Aorta (tissue), 5 donors: ENCODE measurements around the gene STON1. TPM values are rescaled to one million over a fixed set of nuclear protein-coding genes. Genes with fewer than 3 reads are reported as not detected.
"Not testable (repeated sequence)": the region's sequence is repeated elsewhere in the genome, so short reads cannot be mapped to it uniquely, and the experiment has no call there.

ENCODE experiments used
- ATAC-seq: fragments of 200-7000 bp; cut with Tn5 transposase; one replicate; pipeline ENCODE4 v1.9.1; 2022; ENCODE audit warnings: moderate library complexity; ENCODE audit not compliant: low FRiP score
- DNase-seq, 2 donors: peaks; one replicate each; pipeline ENCODE4 v3.0.0-alpha.2; 2020
- H3K27ac ChIP-seq, 2 donors: one replicate each; pipeline ENCODE4 v1.5.1; 2013; ENCODE audit warnings: low read length in 2 of 2, mild to moderate bottlenecking in 2 of 2, moderate library complexity in 2 of 2, control low read depth in 1 of 2, inconsistent platforms in 1 of 2, low read depth in 1 of 2
- H3K27me3 ChIP-seq, 2 donors: one replicate each; pipeline ENCODE4 v1.6.1; 2013; ENCODE audit warnings: control low read depth in 1 of 2, low read length in 1 of 2, mild to moderate bottlenecking in 1 of 2, moderate library complexity in 1 of 2; ENCODE audit not compliant: insufficient read depth in 2 of 2, control insufficient read depth in 1 of 2
- H3K36me3 ChIP-seq, 2 donors: one replicate each; pipeline ENCODE4 v1.6.1; 2013; ENCODE audit warnings: control low read depth in 1 of 2, low read length in 1 of 2, mild to moderate bottlenecking in 1 of 2; ENCODE audit not compliant: insufficient read depth in 2 of 2, control insufficient read depth in 1 of 2
- H3K4me1 ChIP-seq, 2 donors: one replicate each; pipeline ENCODE4 v1.6.1; 2013; ENCODE audit warnings: low read length in 2 of 2, control low read depth in 1 of 2, mild to moderate bottlenecking in 1 of 2, moderate library complexity in 1 of 2; ENCODE audit not compliant: insufficient read depth in 2 of 2, control insufficient read depth in 1 of 2
- H3K4me3 ChIP-seq, 2 donors: one replicate each; pipeline ENCODE4 v1.5.1; 2013; ENCODE audit warnings: low read length in 2 of 2, control low read depth in 1 of 2, mild to moderate bottlenecking in 1 of 2
- H3K9me3 ChIP-seq: one replicate; pipeline ENCODE4 v1.6.1; 2013; ENCODE audit warnings: mild to moderate bottlenecking, low read length; ENCODE audit not compliant: control insufficient read depth
- WGBS, 2 donors: extraction: QIAGEN DNeasy Blood & Tissue Kit; methylation state at CpG; one replicate each; pipeline ENCODE4 v1.1.7; 2013; 5-methylcytosine and 5-hydroxymethylcytosine counted together
- intact Hi-C, 2 donors: fragments of 100-400 bp; cut with DNase I; formaldehyde crosslinking; loops; one replicate each; pipeline versions ENCODE4 v1.14.2 to v1.15.0; 2022
- polyA plus RNA-seq, 2 donors: library from polyadenylated mRNA; stranded (reverse); fragments of 200-250 nt; gene quantifications; one replicate each; pipeline ENCODE4 v1.2.3, GENCODE V29; 2013
- total RNA-seq, 2 donors: library from RNA; stranded (reverse); fragmentation: NEBNext Ultra II Directional; extraction: Animal tissue kit (Norgen Biotek cat#: 25700); gene quantifications; one replicate each; pipeline ENCODE4 v1.2.1, GENCODE V29; 2021
- donor health status: healthy with polysubstance abuse.
- donor health status: Bipolar disorder and iron deficiency.
- donor health status: DM: no; HTN: no; CAD: no.
- donor health status: DM: no; HTN: no; CAD: no.
- donor health status: DM: yes; HTN: yes; CAD: no.

Gene STON1
- total and polyA plus RNA-seq, 4 donors, result 12.8 to 28.6 (median 24.9) TPM

DNA sequence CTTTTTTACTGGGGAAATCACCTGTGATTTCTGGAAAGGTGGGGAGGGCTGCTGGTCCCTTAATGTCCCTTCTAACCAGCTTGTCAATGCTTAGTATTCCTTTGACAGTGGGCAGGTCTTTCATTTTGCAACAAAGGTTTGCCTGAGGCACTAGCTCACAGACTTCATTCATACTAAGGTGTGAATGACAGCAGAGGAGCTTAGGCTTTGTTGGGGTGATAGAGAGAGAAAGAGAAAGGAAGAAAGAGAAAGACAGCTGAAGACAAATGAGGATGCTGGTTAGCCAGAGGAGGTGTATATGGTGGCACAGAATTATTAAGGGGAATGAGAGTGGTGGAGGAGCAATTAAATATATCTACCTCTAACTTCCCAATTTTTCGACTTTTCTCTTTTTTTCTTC lies 58.8 kb downstream of the STON1 start:
- H3K4me1 ChIP-seq, result no peaks in the 10 kb centered on the region
- ATAC-seq, result no peak
- H3K9me3 ChIP-seq, result no peaks in the 10 kb centered on the region
- H3K27me3 ChIP-seq, result no peaks in the 10 kb centered on the region
- no peak overlapping the region for H3K27ac ChIP-seq
- no peak overlapping the region for H3K4me3 ChIP-seq
- DNase-seq, result no peak
- H3K36me3 ChIP-seq, result no peaks in the 10 kb centered on the region
- intact Hi-C loops, result loop anchor here (5.0 to 10.0 kb wide), 2 partner anchors 114 to 116 kb away; no protein-coding TSS in a partner anchor
- WGBS, 2 donors, result 77 to 89% methylated on average over 1 of the region's 1 CpG

DNA sequence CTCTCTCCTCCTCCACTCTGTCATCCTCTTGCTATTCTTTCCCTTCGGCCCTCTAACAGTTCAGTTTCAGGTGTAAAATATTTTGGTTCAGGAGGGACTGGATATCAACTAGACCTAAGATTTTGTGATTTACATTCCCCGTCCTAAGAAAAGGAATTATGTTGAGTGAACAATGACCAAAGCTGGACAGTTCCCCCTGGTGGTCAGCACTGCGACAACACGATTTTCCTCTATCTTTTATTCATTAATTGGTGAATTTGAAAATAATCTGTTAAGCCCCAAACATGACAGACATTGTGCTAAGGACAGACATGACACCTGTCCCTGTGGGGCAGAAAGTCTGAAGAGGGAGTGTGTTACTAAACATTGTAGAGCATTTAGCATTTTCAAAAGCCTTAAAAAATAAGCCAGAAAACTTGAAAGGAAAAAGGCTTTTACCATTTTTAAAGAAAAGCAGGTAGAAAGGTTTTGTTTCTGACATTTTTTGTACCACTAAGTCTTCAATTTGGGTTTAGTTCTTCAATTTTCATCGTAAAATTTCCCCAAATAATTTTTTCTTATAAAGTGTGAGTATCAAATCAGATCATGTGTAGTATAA lies 59.3 kb downstream of the STON1 start:
- Histone ChIP-seq H3K4me1 (no peaks in the 10 kb centered on the region), H3K27me3 (no peaks in the 10 kb centered on the region), H3K9me3 (no peaks in the 10 kb centered on the region), H3K36me3 (no peaks in the 10 kb centered on the region), H3K4me3 (no peak overlapping the region), H3K27ac (no peak overlapping the region)
- intact Hi-C loops, result loop anchor here (5.0 to 10.0 kb wide), 2 partner anchors 114 to 117 kb away; no protein-coding TSS in a partner anchor
- WGBS, 2 donors, result 24% methylated on average over 5 of the region's 5 CpGs
- ATAC-seq, result no peak
- DNase-seq, result no peak

DNA sequence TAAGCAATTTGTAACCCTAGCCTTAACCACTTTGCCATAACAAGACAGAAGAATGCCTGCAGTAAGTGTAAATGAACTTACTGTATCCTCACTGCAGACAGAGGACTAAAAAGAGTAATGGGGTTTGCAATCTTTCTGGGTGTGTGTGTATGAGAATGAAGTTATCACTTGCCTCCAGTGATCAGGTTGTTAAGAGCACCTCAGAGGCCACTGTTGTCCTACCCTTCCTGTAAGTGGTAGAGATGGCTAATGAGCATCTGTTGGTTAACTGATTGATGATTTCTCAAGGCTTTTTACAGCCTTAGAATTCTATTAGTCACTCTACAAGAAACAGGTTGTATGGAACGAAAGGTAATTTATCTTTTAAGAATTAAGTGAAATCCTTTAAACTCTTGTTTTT lies 60.1 kb downstream of the STON1 start:
- 88 to 98% methylated on average over 1 of the region's 1 CpG for WGBS, 2 donors
- H3K4me1 ChIP-seq, result no peaks in the 10 kb centered on the region
- H3K36me3 ChIP-seq, result no peaks in the 10 kb centered on the region
- ATAC-seq, result no peak
- DNase-seq, result no peak
- no peak overlapping the region for H3K27ac ChIP-seq
- H3K4me3 ChIP-seq, result no peak overlapping the region
- intact Hi-C loops, result no loop called here
- H3K9me3 ChIP-seq, result no peaks in the 10 kb centered on the region
- H3K27me3 ChIP-seq, result no peaks in the 10 kb centered on the region

DNA sequence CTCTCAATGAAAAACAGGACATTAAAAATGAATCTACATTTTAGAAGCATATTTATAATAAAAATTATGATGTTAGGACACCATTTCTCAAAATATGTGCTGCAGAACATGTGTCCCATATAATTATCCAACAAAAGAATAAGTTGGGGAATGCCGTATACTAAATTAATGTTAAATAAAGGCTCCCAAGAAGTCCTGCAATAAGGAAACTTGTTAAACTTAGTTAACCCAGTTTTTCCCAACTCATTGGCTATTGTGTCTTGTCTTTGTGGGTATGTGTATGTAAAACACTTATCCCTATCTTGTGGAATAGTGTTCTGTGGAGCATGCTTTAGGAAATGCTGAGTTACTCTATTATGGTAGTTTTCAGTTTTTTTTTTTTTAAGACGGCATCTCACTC lies 62.1 kb downstream of the STON1 start:
- DNase-seq, result no peak
- Histone ChIP-seq H3K36me3 (peaks cover 0 to 1% of the 10 kb centered on the region in 2 donors), H3K9me3 (no peaks in the 10 kb centered on the region), H3K27ac (no peak overlapping the region), H3K4me1 (no peaks in the 10 kb centered on the region), H3K4me3 (no peak overlapping the region), H3K27me3 (no peaks in the 10 kb centered on the region)
- no peak for ATAC-seq
- 90 to 94% methylated on average over 2 of the region's 2 CpGs for WGBS, 2 donors
- intact Hi-C loops, result no loop called here

DNA sequence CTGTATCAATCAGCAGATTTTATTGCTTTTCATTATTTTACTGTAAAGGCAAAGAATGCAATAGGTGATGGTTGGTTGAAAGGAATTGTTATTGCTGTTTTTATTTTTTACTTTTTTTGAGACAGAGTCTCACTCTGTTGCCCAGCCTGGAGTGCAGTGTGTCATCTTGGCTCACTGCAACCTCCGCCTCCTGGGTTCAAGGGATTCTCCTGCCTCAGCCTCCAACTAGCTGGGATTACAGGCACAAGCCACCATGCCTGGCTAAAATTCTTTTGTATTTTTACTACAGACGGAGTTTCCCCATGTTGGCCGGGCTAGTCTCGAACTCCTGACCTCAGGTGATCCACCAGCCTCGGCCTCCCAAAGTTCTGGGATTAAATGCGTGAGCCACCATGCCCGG lies 66.8 kb downstream of the STON1 start:
- DNase-seq, H3K27ac ChIP-seq, H3K27me3 ChIP-seq, H3K36me3 ChIP-seq, H3K9me3 ChIP-seq, intact Hi-C loops, ATAC-seq, H3K4me3 ChIP-seq, H3K4me1 ChIP-seq: not testable (repeated sequence)
- WGBS, 2 donors, result 95 to 96% methylated on average over 7 of the region's 7 CpGs

DNA sequence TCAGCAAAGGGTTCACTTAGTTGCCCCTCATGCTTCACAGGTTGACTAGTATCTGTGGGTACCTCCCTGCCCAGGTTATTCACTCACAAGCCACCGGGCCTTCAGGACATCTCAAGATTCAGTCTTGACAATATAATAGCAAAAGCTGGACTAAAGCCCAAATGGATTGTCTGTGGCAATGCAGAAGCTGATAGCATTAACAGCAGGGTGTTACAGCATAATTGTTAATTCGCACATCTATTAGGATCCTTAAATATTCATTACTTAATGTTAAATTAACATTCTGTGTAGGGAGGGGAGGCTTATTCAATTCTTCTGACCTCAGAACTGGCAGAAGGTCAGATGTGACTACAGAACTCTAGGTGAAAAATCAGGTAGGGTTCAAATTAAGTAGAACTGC lies 67.5 kb downstream of the STON1 start:
- H3K27me3 ChIP-seq, result no peaks in the 10 kb centered on the region
- H3K9me3 ChIP-seq, result no peaks in the 10 kb centered on the region
- ATAC-seq (no peak), DNase-seq (no peak)
- H3K27ac ChIP-seq, result no peak overlapping the region
- intact Hi-C loops, result no loop called here
- H3K36me3 ChIP-seq, result peaks cover 0 to 1% of the 10 kb centered on the region in 2 donors
- 76 to 89% methylated on average over 2 of the region's 2 CpGs for WGBS, 2 donors
- no peak overlapping the region for H3K4me3 ChIP-seq
- H3K4me1 ChIP-seq, result no peaks in the 10 kb centered on the region

DNA sequence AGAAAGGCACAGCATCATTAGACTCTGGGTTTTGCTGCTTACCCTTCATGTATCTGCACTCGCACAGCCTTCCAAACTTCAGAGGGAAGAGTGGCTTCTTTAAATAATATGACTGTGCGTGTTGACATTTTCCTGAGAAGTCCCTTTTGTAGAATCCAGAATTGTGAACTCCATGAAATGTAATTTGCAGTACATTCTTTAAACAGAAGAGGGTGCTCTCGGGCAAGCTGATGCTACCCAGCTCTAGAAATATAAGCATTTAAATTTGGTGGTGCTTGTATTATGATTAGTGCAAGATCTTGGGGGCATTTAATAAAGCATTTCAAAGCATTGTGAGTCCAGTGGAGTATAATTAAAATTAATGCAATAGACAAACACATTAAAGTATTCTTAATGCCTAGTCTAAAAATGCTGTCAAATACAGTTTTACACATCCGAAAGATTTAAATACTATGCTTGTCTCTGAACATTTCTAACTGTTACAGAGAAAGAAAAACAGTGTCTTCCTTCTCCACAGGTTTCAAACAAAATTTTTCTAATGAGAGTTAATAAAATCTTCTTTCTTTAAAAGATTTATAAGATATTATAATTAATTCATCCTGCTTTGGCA lies 70.4 kb downstream of the STON1 start:
- 32 to 33% methylated on average over 4 of the region's 4 CpGs for WGBS, 2 donors
- H3K4me3 ChIP-seq, result no peak overlapping the region
- H3K27me3 ChIP-seq, result no peaks in the 10 kb centered on the region
- peaks cover 1 to 2% of the 10 kb centered on the region in 2 donors for H3K36me3 ChIP-seq
- no peak for ATAC-seq
- no peak overlapping the region for H3K27ac ChIP-seq
- H3K4me1 ChIP-seq, result no peaks in the 10 kb centered on the region
- peaks cover 2% of the 10 kb centered on the region for H3K9me3 ChIP-seq
- no peak for DNase-seq
- intact Hi-C loops, result loop anchor here in 1 of 2 donors (5.0 kb wide), 1 partner anchor 122 kb away; no protein-coding TSS in a partner anchor

DNA sequence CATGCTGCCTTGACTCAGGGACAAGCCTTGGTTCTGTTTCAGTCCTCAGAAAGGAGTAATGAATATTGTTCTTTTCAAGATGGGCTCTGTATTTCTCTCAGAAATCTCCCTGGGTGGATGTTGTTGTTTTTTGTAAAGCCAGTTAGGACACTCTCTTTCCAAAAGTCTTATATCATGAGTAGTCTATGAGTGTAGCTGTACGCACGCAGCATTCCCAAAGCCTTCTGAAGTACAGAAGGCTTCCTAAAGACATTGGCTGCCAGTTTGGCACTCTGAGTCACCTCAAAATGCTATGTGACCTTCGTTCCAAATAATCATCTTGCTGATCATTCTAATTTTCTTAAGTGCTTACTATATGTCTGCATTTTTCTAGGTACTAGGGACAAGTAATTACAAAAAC lies 71.0 kb downstream of the STON1 start:
- H3K27ac ChIP-seq, result no peak overlapping the region
- intact Hi-C loops, result loop anchor here in 1 of 2 donors (5.0 kb wide), 1 partner anchor 121 kb away; no protein-coding TSS in a partner anchor
- H3K4me3 ChIP-seq, result no peak overlapping the region
- H3K36me3 ChIP-seq, result peaks cover 0 to 3% of the 10 kb centered on the region in 2 donors
- H3K4me1 ChIP-seq, result no peaks in the 10 kb centered on the region
- DNase-seq (no peak), ATAC-seq (no peak)
- H3K9me3 ChIP-seq, result peaks cover 2% of the 10 kb centered on the region
- 82% methylated on average over 3 of the region's 3 CpGs for WGBS, 2 donors
- H3K27me3 ChIP-seq, result no peaks in the 10 kb centered on the region

DNA sequence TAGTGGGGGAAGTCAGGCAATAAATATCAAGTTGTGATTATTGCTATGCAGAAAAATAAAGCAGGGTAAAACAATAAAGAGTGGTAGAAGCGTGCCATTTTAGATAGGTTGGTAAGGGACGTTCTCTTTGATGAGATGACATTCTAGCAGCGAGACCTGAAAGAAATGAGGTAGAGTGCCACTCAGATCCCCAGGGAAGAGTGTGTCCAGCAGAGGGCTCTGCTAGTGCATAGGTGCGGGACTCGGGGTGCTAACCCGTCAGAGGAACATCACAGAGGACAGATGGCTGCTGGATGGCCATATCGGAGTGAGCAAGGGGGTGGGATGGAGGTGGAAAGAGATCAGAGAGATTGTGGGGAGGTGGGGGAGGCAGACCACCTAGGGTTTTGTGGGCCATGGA lies 71.4 kb downstream of the STON1 start:
- no peak overlapping the region for H3K27ac ChIP-seq
- peaks cover 0 to 3% of the 10 kb centered on the region in 2 donors for H3K36me3 ChIP-seq
- peak; percentile 30 for ATAC-seq
- DNase-seq, result no peak
- intact Hi-C loops, result loop anchor here in 1 of 2 donors (5.0 kb wide), 1 partner anchor 121 kb away; no protein-coding TSS in a partner anchor
- H3K4me3 ChIP-seq, result no peak overlapping the region
- no peaks in the 10 kb centered on the region for H3K4me1 ChIP-seq
- no peaks in the 10 kb centered on the region for H3K27me3 ChIP-seq
- 75 to 83% methylated on average over 7 of the region's 7 CpGs for WGBS, 2 donors
- H3K9me3 ChIP-seq, result peaks cover 2% of the 10 kb centered on the region
